Measurements from ENCODE around the gene SLC20A1.
"Not testable (repeated sequence)": the region's sequence is repeated elsewhere in the genome, so short reads cannot be mapped to it uniquely, and the experiment has no call there.

The SLC20A1 gene

DNA sequence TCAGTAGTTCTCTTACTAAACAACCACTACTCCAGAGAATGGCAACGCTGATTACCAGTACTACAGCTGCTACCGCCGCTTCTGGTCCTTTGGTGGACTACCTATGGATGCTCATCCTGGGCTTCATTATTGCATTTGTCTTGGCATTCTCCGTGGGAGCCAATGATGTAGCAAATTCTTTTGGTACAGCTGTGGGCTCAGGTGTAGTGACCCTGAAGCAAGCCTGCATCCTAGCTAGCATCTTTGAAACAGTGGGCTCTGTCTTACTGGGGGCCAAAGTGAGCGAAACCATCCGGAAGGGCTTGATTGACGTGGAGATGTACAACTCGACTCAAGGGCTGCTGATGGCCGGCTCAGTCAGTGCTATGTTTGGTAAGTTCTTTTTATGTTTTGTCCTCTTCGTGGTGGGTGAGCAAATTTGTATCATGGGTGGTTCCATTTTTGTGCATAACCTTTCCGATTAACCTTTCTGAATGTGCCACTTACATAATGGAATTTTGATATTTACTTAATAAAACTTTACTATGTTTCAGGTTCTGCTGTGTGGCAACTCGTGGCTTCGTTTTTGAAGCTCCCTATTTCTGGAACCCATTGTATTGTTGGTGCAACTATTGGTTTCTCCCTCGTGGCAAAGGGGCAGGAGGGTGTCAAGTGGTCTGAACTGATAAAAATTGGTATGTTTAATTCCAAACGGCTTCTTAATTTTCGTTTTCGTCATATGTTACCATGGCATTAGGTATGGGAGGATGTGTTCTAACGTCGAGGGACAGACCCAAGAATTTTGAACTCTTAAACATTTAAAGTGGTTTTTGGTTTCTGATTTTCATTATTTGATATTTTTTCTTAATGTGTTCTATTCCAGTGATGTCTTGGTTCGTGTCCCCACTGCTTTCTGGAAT, 1.3 kb downstream of the SLC20A1 start:
- peak in 2 of 3 experiments; percentile 68 to 76 for DNase-seq

GRCh38 chr2:112648081-112648480, 2.3 kb downstream of the SLC20A1 start:
- DNase-seq, result no peak

DNA sequence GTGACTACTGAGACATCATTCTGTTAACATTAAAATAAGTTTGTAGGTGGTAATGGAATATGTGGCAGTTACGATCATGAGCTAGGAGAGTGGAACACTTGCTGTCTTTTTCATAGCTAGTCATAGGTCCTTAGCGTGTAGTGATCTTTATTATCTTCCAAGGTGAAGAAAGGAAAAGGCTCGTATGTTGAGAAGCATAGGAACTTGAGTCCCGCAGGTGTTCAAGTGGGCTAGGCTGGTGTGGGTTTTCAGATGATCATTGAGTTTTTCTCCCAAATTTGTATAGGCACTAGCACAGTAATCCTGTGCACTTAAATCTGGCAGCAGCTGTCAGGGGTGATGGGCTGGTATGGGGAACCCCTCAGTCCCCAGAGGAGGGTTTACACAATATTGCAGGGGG, 10.9 kb downstream of the SLC20A1 start:
- DNase-seq, result no peak

DNA sequence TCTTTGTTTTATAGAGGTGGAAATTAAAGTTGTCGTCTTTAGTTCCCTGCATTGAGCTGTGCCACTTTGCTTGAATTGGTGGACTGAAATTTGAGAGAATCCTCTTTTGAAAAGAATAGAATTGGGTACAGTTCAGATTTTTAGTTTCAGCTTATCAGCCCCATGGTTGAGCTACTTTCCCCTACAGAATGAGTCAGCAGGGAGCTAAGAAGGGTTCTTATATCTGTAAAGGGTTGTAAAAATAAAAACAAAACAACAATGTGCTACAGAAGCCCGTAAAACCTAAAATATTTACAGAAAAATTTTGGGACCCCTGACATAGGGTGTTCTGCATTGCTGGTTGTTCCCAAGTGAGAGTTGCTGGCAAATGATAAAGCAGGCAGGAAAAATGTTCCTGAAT, 12.6 kb downstream of the SLC20A1 start:
- no peak for DNase-seq

DNA sequence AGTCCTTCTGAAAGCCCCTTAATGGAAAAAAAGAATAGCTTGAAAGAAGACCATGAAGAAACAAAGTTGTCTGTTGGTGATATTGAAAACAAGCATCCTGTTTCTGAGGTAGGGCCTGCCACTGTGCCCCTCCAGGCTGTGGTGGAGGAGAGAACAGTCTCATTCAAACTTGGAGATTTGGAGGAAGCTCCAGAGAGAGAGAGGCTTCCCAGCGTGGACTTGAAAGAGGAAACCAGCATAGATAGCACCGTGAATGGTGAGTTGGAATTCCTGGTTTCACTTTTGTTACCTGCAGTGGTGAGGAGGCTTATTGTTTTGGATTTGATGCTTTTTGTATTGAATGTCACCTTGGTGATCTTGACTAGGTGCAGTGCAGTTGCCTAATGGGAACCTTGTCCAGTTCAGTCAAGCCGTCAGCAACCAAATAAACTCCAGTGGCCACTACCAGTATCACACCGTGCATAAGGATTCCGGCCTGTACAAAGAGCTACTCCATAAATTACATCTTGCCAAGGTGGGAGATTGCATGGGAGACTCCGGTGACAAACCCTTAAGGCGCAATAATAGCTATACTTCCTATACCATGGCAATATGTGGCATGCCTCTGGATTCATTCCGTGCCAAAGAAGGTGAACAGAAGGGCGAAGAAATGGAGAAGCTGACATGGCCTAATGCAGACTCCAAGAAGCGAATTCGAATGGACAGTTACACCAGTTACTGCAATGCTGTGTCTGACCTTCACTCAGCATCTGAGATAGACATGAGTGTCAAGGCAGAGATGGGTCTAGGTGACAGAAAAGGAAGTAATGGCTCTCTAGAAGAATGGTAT, 13.3 kb downstream of the SLC20A1 start:
- no peak for DNase-seq

DNA sequence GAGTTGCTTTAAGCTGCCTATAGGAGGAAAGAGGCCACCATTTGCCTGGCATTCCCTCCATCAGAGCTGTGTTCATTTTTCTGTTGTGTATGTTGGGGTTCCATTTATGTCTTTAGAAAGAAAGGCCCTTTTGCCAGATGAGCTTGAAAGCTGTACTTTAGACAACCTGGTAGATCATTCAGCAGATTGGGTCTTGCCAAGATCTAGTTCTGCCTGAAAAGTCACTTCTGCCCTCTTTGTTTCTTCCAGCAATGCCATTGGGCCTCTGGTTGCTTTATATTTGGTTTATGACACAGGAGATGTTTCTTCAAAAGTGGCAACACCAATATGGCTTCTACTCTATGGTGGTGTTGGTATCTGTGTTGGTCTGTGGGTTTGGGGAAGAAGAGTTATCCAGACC, 14.4 kb downstream of the SLC20A1 start:
- DNase-seq, result no peak

DNA sequence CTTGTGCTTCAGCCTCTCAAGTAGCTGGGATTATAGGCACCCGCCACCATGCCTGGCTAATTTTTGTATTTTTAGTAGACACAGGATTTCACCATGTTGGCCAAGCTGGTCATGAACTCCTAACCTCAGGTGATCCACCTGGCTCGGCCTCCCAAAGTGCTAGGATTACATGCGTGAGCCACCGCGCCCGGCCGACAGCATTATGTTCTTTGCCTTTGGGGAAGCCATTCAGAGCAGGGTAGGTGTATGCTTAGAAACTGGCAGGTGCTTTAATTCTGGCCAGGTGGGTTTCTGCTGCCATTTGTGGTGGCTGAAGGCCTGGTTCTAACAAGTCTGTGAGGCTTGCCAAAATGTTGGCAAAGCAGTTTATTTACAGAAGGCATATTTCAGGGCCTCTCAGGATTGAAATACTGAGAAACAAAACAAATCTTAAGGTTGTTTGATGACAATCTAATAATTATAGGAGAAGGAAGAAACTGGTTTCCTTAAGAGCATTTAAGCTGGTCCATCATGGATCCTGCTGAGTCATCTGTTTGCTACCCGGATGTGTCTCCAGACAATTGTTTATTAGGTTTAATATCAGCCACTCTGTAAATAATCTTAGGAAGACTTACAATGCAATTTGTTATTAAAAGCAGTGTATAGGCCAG, 16.0 kb downstream of the SLC20A1 start:
- DNase-seq, result peak in 1 of 3 experiments; percentile 34

- DNase-seq, result no peak
Observed at GRCh38 chr2:112662704-112663103, 17.0 kb downstream of the SLC20A1 start.

- no peak for DNase-seq
Observed at GRCh38 chr2:112664689-112665088, 18.9 kb downstream of the SLC20A1 start.

DNA sequence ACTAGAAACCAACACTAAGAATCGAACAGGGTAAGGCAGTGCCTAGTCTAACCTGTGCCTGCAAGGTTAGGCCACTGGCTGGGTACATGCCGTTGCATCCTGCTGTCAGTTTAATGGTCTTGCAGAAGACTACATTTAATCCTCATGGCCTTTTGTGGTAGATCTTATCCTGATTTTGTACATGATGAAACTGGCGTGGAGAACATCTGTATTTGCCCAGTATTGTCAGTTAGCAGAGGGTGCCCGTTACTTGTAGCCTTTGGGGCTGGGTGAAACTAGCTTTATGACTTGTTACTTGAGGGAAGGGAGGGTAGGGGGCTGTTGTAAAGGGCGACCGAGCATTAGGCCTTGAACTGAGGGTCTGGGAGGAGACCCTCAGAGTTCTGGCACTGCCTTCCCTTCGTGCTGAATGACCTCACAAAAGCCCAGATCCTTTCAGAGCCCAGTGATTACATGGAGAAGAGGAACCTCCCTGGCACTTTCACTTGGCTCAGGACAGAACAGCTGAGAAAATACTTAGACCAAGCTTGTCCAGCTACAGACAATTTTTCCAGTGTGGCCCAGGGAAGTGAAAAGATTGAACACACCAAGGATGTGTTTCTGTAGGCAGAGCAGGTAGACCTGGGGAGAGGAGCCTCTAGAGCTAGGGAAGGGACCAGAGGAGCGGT, 19.5 kb downstream of the SLC20A1 start:
- DNase-seq, result no peak

- DNase-seq, result no peak
Observed at GRCh38 chr2:112666761-112667122, 21.0 kb downstream of the SLC20A1 start.

DNA sequence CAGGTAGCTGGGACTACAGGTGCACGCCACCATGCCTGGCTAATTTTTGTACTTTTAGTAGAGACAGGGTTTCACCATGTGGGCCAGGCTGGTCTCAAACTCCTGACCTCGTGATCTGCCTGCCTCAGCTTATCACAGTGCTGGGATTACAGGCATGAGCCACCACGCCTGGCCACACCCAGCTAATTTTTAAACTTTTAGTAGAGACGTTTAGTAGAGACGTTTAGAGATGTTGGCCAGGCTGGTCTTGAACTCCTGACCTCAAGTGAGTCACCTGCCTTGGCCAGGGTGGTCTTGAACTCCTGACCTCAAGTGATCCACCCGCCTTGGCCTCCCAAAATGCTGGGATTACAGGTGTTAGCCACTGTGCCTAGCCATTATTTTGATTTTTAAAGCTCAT, 21.8 kb downstream of the SLC20A1 start:
- not testable (repeated sequence) for DNase-seq

- no peak for DNase-seq
Observed at GRCh38 chr2:112669667-112670066, 23.9 kb downstream of the SLC20A1 start.

GRCh38 chr2:112670252-112671022, 24.7 kb downstream of the SLC20A1 start:
- DNase-seq, result no peak

GRCh38 chr2:112671801-112672200, 26.1 kb downstream of the SLC20A1 start:
- peak in 2 of 3 experiments; percentile 53 to 91 for DNase-seq

DNA sequence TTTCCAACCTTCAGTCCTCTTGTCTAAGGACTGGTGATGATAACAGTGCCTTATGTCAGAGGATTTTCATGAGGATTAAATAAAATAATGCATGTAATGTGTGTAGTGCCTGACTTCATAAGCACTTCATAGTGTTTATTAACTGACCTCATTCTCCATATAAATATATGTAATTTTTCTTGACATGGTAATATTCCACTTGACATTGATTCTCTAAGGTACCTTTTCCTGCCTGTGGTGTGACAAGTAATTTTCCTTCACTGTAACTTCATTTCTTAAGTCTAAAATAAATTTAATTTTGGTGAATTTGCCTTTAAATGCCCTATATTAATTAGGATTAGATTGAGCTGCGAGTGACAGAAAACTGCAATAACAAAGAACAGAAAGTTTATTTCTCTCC, 27.3 kb downstream of the SLC20A1 start:
- DNase-seq, result no peak

DNA sequence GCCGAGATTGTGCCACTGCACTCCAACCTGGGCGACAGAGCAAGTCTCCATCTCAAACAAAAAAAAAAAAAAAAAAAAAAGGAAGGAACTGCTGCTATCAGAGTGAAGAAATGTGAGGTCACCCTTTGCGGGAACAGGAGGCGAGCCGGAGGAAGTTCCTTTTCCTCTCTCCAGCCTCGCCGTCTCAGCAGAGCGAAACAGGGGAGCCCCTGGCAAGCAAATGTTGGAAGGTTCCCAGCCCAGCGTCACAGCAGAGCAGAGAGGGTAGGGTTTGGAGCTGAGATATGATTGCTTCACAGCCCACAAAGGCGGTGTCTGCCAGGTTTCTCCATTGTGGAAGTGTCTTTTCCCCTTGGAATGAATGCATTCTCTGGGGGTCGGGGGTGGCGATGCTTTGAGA, 28.5 kb downstream of the SLC20A1 start:
- no peak for DNase-seq

DNA sequence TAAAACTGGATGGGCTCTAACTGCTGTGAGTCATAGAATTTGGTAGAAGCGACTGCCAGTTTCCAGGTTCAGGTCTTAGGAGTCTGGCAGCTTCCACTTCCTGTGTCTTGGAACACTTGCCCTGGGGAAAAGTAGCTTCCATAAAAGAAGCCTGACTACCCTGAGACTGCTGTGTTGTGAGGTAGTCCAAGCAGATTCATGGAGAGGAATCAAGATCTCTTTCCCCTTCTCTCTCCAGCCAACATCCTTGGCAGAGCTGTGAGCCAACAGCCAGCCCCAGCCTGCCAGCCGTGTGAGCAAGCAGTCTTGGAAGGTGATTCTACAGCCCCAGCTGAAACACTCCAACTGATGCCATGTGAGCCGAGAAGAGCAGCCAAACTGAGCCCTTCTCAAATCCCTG, 33.7 kb downstream of the SLC20A1 start:
- no peak for DNase-seq

- DNase-seq, result no peak
Observed at GRCh38 chr2:112680666-112681101, 34.9 kb downstream of the SLC20A1 start.

DNA sequence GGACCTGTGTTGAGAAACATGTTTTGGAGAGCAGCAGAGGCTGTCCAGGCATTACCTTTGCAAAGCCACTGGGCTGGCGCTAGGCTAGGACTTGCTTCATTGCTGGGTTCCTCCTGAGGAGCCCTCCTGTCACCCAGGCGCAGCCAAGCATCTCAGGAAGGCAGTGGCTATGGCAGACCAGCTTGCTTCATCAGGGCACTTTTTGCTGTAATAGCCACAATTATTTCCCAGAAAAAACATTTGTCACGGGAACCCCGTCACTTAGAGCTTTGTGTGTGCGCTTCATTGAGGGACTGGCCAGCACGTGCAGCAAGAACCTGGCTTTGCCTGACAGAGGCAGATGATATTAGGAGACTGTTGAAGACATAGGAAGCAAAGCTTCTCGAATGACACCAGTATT, 36.4 kb downstream of the SLC20A1 start:
- DNase-seq, result no peak

DNA sequence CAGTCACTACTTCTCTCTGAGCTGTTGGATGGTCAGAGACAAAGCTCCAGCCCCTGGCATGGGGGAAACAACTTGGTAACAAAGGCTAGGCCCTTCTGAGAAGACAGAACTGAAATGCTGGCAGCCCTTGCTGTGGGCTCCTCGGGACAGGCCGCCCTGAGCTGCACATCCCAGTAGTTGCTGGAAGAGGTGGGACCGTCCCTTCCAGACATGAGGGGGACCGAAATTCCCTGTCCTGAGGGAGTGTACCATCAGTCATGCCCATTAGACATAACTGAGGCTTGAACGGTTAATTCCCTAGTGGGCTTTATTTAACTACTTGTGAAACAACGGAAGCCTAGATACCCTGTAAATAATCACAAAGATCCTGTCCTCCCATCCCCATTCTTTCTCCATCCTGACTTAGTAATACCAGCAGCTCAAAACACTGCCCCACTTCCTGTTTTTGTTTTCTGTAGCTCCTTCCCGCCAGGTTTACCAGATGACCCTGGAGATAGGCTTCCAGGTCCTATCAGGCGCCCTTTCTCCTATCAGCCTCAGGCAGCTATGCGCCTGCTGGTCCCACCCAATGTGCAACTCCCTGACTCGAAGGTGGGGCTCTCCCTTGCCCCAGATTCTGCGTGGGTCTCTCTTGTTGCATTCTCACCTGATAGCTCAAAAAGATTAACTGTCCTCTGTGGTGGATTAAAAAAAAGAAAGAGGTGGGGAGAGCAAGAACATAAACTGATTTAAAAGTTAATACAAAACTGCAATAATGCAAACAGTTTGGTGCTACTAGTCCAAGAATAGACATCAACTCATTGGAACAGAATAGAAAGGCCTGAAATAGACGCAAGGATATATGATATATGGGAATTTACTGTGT, 38.0 kb downstream of the SLC20A1 start:
- no peak for DNase-seq

Data from NCI-H1417 (cell line).